Activated CD8-positive, alpha-beta memory T cell treated with anti-CD3 and anti-CD28 coated beads, Interleukin-2, amount 50 U/mL, for 24 hours (primary cell): ENCODE measurements around the gene SRMS.
"Not testable (repeated sequence)": the region's sequence is repeated elsewhere in the genome, so short reads cannot be mapped to it uniquely, and the experiment has no call there.

ENCODE experiments used
- DNase-seq: peaks from one replicate; pipeline ENCODE4 v3.0.0-alpha.2; 2020; ENCODE audit errors: extremely low read depth

Gene SRMS

GRCh38 chr20:63522091-63522868 lies 25.3 kb downstream of the SRMS start:
- DNase-seq, result no peak

GRCh38 chr20:63521602-63522001 lies 25.9 kb downstream of the SRMS start:
- DNase-seq, result no peak

- no peak for DNase-seq
Observed at GRCh38 chr20:63520934-63521601, 26.5 kb downstream of the SRMS start.

GRCh38 chr20:63520504-63520933 lies 27.0 kb downstream of the SRMS start, which contains the start of gene PPDPF:
Gene PPDPF, plus strand, starts transcription at chr20:63520765. Its CDS starts 544 bp downstream, at chr20:63521309.
- DNase-seq, result peak; percentile 45

- no peak for DNase-seq
Observed at GRCh38 chr20:63519668-63520503, 27.7 kb downstream of the SRMS start.

- DNase-seq, result no peak
Observed at GRCh38 chr20:63518946-63519667, 28.4 kb downstream of the SRMS start.

- no peak for DNase-seq
Observed at GRCh38 chr20:63518351-63518861, 29.1 kb downstream of the SRMS start.

- no peak for DNase-seq
Observed at GRCh38 chr20:63517376-63518309, 29.9 kb downstream of the SRMS start.

- DNase-seq, result not testable (repeated sequence)
Observed at GRCh38 chr20:63514520-63514919, 33.0 kb downstream of the SRMS start.

GRCh38 chr20:63513207-63513606 lies 34.3 kb downstream of the SRMS start:
- DNase-seq, result no peak

- DNase-seq, result no peak
Observed at GRCh38 chr20:63509088-63509564, 38.4 kb downstream of the SRMS start.

- no peak for DNase-seq
Observed at GRCh38 chr20:63508072-63508768, 39.3 kb downstream of the SRMS start.

- no peak for DNase-seq
Observed at GRCh38 chr20:63507083-63507743, 40.3 kb downstream of the SRMS start.

GRCh38 chr20:63505723-63506122 lies 41.8 kb downstream of the SRMS start:
- no peak for DNase-seq

GRCh38 chr20:63505281-63505680 lies 42.3 kb downstream of the SRMS start:
- DNase-seq, result no peak

GRCh38 chr20:63504642-63505041 lies 42.9 kb downstream of the SRMS start:
- no peak for DNase-seq

- DNase-seq, result no peak
Observed at GRCh38 chr20:63503524-63503923, 44.0 kb downstream of the SRMS start.

GRCh38 chr20:63502671-63503172 lies 44.8 kb downstream of the SRMS start:
- no peak for DNase-seq
